Stimulated activated CD8-positive, alpha-beta memory T cell treated with anti-CD3 and anti-CD28 coated beads, Interleukin-15, amount 100 ng/mL, for 1 hour (primary cell): ENCODE measurements around the gene MYO3B.
"Not testable (repeated sequence)": the region's sequence is repeated elsewhere in the genome, so short reads cannot be mapped to it uniquely, and the experiment has no call there.

Experiments used
- DNase-seq: peaks from one replicate; pipeline ENCODE4 v3.0.0-alpha.2; 2020; ENCODE audit warnings: low read depth

MYO3B gene

GRCh38 chr2:170261566-170261965, 83.6 kb downstream of the MYO3B start:
- DNase-seq, result no peak

GRCh38 chr2:170262343-170262742, 84.4 kb downstream of the MYO3B start:
- no peak for DNase-seq

DNA sequence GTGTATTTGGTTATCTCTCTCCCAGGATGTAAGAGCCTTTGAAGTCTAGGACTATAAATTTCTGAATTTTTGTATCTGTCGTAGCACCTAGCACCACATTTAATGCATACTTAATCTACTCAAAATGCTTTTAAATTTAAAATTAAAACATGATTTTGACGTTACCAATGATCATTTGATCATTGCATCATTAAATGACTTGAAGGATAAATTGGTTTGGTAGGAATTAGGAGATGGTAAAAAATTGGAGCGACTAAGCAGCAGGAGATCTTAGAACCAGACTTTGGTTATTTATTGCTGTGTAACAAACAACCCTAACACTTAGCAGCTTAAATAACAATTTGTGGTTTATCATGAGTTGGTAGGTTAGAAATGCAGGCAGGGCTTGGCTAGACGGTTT, 84.9 kb downstream of the MYO3B start:
- DNase-seq, result no peak

DNA sequence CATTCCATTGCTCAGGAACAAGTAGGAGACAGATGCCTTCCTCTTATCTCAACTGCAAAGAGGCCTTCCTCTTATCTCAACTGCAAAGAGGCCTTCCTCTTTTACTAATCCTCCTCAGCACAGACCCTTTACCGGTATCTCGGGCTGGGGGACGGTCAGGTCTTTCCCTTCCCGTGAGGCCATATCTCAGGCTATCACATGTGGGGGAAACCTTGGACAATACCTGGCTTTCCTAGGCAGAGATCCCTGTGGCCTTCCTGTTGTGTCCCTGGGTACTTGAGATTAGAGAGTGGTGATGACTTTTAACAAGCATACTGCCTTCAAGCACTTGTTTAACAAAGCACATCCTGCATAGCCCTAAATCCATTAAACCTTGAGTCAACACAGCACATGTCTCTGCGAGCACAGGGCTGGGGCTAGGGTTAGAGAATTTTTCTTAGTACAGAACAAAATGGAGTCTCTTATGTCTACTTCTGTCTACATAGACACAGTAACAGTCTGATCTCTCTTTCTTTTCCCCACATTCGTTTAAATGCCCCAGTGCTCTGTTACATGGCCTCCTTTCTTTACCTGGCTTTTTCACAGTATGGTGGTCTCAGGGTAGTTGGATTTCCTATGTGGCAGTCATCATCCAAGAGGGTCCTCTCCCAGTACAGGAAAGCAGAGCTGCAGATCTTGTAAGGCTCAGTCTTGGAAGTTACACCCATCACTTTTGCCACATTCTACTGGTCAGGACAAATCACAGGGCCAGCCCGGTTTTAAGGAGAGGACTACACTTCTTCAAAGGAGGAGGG, 86.0 kb downstream of the MYO3B start:
- not testable (repeated sequence) for DNase-seq

GRCh38 chr2:170264522-170264860, 86.5 kb downstream of the MYO3B start:
- DNase-seq, result no peak

DNA sequence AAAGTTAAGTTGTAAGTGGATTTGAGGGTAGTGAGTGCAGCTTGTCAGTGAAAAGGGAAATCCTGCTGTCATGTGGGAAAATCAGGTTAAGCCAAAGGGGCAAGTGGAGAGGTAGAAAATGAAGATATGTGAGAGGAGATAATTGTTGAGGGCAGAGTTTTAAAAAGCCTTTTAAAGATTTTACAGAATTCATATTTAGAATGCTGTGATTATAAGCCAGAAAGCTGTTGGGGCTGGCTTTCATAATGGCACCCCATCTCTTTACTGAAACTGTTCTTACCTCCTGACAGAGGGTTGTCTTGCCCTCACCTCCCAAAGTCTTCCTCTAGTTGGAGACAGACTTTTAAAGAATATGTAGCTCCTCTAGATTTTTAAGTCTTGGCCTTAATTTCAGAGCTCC, 86.9 kb downstream of the MYO3B start:
- DNase-seq, result no peak

GRCh38 chr2:170265321-170265720, 87.4 kb downstream of the MYO3B start:
- no peak for DNase-seq

DNA sequence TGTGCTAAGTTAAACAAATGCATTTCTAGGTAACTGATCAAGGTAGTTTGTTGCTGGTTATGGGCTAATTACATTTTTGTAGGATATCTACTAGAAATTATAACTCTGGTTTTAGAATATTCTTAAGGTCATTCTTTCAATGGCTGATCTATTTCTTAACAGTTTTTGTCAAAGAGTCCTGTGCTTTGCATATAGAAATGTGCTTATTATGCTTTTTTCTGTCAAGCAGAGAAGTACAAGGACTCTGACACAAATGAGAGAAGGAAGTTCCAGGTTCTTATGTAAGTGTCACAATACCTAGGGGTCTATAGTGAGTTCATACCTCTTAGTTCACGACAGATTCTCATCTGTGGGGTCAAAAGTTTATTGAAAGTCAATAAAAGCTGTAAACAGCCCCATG, 88.4 kb downstream of the MYO3B start:
- no peak for DNase-seq

DNA sequence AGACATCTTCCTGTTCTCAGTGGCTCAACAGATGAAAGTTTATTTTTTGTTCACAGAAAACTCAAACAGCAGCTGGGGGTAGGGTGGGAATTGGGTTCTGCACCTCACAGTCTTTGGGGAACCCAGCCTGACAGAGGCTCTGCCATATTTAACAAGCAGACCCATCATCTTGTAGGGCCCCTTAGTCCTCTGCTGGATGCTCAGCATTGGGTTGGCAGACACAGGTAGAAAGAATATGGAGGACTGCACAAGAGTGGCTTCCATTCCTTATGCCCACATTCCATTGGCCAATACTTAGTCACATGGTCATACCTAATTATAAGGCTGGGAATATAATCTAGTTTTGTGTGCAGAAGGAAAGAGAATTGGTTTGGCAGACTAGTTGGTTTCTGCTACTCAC, 89.1 kb downstream of the MYO3B start:
- DNase-seq, result no peak

DNA sequence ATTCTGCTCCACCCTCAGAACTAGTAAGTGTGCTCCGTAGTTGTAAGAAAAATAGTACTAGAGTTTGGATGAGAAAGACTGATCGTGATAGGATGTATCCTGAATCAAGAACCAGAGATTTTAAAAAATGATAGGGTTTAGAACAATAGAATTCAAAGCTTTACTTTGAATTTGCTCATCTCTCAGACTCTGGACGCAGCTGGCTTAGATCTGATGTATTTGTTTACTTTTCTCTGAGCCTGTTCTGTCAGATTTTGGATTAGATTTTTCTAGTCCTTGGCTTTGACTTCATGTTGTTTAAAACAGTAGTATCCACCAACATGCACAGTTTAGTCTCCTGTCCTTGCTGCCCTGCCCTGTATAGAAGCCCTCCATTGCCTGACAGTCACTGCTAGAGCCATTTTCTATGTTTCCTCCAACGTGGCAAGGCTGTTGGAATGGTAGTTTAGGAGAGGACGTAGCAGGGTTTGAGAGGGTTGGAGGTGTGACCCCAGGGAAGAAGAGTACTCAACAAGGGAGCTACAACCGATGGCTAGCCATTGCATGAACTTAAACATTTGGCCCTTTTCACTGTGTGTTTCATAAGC, 92.4 kb downstream of the MYO3B start:
- DNase-seq, result no peak

DNA sequence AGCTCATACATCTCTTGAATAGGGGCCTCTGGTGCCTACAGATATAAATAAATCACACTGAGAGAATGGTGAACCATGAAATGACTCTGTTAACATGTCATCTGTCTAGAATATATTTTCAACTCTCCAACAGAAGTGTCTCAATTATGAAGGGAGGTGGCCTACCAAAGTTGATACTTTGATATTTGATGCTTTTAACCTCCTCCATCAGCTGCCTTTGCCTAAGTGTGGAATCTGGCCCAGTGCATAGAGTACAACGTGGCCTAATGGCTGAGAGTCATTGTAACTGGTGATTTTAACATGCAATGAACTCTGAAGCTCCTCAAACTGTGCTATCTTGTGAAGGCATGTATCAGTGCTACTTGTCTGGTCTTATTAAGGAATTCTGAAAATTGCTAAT, 93.4 kb downstream of the MYO3B start:
- no peak for DNase-seq

DNA sequence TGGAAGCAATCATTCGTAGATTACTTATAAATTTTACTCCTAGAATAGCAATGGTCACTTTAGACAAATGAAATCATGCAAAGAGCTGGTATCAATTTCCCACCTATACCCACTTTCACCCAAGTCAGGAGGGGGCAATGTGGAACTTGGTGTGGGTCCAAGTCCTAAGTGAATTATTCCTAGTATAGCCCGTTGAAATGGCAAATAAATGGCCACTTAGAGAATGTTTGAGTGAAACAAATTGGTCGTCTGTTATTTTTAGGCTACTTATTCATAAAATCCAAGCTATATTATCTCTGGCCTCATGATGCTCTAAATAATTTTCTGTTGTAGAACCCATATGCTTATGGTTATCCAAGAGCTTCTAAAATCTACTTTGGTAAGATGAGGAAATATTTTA, 98.1 kb downstream of the MYO3B start:
- no peak for DNase-seq

DNA sequence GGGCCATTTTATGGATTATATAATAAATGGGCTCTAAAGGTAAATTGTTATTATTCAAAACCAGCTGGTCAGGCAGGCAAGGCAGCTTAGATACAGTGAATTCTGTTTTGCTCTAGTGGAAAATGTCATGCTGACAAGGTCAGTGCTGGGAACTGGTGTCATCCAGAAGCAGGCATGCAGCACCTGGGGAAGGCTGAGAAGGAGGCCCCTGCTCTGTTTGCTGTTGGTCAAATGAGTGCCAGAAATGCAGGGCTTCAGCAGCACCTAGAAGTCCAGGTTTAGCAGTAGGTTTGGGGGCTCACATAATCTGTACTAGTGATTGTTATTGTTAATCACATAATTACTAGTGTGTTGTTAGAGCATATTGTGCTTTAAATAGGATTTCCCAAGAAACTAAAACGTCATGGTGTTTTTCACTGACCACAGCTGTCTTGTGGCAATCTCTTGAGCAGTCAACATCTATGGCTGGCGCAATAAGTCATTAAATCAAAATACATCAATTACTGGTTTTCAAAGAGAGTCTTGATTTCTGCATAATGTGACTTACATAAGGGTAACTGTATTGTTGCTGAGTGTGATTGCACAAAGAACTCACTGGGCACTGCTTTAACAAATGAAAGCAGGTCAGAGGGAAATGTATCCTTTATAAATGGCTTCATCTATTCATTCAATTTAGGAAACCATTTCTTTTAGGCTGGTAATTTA, 99.1 kb downstream of the MYO3B start:
- DNase-seq, result no peak

- no peak for DNase-seq
Observed at GRCh38 chr2:170277951-170278350, 100.0 kb downstream of the MYO3B start.

GRCh38 chr2:170279615-170280014, 101.7 kb downstream of the MYO3B start:
- DNase-seq, result not testable (repeated sequence)

DNA sequence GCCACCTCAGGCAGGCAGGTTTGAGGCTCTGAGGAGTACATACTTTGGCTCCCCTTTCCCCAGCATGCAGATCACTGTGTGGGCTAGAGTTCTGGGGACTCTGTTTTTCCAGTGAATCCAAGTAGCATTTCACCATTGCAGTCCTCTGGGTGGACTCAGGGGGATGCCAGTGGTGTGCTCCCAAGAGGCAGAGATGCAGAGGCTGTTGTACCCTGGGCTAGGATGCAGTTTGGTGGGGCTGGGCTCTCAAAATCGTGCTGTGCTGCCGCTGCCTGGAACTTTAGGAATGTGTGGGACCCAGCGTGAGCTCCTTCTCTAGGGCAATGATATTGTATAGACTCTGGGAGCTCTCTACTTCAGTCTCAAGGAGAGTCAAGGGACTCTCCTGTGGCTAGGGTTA, 104.9 kb downstream of the MYO3B start:
- DNase-seq, result no peak

DNA sequence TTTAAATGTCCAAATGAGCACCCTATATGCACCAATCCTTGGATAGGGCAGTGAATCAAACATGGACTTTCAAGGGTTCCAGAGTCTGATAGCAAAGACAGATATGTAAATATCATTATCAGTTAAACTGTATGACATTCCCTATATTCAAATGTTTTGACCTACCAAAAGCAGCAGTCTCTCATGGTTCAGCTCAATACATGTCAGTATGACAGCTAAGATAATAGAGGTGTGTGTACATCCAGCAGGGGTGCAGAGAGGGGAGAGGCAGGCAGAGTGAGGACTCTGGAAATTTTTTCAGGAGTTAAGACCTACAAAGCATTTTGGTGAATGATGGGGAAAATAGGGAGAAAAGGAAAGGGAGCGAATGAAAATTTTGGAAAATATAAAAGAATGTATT, 106.3 kb downstream of the MYO3B start:
- no peak for DNase-seq

GRCh38 chr2:170288859-170289258, 110.9 kb downstream of the MYO3B start:
- DNase-seq, result no peak

DNA sequence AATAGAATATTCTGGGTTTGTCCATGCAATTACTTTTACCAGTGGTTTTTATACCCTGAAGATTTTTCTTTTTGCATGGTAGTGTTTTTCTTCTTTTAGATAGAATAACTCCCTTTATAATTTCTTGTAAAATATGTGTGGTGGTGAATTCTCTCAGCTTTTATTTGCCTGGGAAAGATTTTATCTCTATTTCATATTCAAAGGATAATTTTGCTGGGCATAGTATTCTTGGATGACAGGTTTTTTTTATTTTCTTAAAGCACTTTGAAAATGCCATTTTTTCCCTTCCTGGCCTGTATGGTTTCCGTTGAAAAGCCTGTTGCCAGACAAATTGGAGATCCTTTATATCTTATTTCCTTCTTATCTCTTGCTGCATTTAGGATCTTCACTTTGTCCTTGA, 113.5 kb downstream of the MYO3B start:
- no peak for DNase-seq

GRCh38 chr2:170292415-170292814, 114.5 kb downstream of the MYO3B start:
- no peak for DNase-seq

DNA sequence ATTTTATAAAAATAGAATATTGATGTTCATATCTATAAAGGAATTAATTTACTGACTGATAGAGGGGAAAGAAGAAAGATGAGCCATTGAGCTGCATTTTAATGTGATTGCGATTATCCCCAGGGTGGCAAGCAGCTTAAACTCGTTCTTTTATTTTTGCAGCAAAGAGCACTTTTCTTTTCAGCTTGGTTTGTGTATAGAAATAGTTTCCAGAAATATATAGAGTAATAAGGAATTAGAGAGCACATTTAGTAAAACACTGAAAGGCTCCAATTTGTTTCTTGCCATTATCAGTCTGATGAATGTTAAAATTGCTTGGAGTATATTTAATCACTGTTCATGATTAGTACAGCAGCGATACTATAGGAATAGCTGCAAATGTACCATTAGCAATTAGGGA, 119.5 kb downstream of the MYO3B start:
- DNase-seq, result no peak

- no peak for DNase-seq
Observed at GRCh38 chr2:170298115-170298514, 120.2 kb downstream of the MYO3B start.

DNA sequence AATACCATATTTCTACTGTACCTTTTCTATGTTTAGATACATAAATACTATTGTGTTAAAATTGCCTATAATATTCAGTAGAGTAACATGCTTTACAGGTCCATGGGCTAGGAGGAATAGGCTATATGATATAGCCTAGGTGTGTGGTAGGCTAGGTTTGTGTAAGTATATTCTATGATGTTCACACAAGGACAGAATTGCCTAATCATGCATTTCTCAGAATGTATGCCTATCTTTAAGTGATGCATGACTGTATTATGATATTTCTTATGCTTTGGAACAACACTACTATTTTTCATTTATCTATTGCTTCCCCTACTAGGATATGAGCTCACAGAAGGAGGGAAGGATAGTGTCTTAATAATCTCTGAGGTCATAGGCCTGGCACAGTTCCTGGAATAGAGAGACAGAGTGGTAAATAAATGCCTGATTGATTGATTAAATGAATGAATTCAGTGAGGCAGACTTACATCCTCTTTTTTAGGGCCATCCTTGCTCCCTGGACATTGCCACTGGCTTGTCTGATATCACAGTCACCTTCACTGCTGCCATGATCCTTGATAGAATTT, 121.0 kb downstream of the MYO3B start:
- DNase-seq, result no peak
